ENCODE measurements around the gene EFCAB6. TPM values are rescaled to one million over a fixed set of nuclear protein-coding genes. Genes with fewer than 3 reads are reported as not detected.

Gene EFCAB6
- total and polyA plus RNA-seq, 11 donors = 0.53 to 2.3 (median 1.5) TPM

GRCh38 chr22:43819931-43820640, 8.0 kb upstream of the EFCAB6 start:
- DNase-seq = peak in 1 of 5 donors; percentile 13
- Histone ChIP-seq H3K4me1 (no peaks in the 10 kb centered on the region), H3K27ac (no peak overlapping the region), H3K9me3 (no peaks in the 10 kb centered on the region), H3K4me3 (no peak overlapping the region), H3K27me3 (peaks cover 0 to 33% (median 0%) of the 10 kb centered on the region in 9 donors), H3K36me3 (no peaks in the 10 kb centered on the region)
- no peak for TF ChIP-seq POLR2A (IDR thresholded peaks at IDR 0.05)
- TF ChIP-seq CTCF (IDR thresholded peaks at IDR 0.05) = no peak
- intact Hi-C loops (cut with DNase I) = loop anchor here in 5 of 10 donors (2.0 to 10.0 kb wide), 4 partner anchors 15 to 585 kb away; no protein-coding TSS in a partner anchor
- ATAC-seq = no peak
- WGBS, 4 donors = 84 to 90% (median 86%) methylated on average over 8 to 13 of the region's 13 CpGs

- no peak for TF ChIP-seq POLR2A (IDR thresholded peaks at IDR 0.05)
- no peak for TF ChIP-seq CTCF (IDR thresholded peaks at IDR 0.05)
- H3K27me3 ChIP-seq = peaks cover 0 to 33% (median 0%) of the 10 kb centered on the region in 9 donors
Measured at GRCh38 chr22:43819421-43819921, 7.4 kb upstream of the EFCAB6 start.

GRCh38 chr22:43818981-43819380, 6.9 kb upstream of the EFCAB6 start:
- H3K9me3 ChIP-seq = no peaks in the 10 kb centered on the region
- WGBS, 4 donors = 80 to 95% (median 87%) methylated on average over 11 of the region's 11 CpGs
- H3K4me1 ChIP-seq = no peaks in the 10 kb centered on the region
- no peak overlapping the region for H3K27ac ChIP-seq
- H3K4me3 ChIP-seq = no peak overlapping the region
- TF ChIP-seq CTCF (IDR thresholded peaks at IDR 0.05) (no peak), POLR2A (IDR thresholded peaks at IDR 0.05) (no peak)
- ATAC-seq = no peak
- DNase-seq = no peak
- intact Hi-C loops (cut with DNase I) = loop anchor here in 1 of 10 donors (2.0 kb wide), 1 partner anchor 14 kb away; no protein-coding TSS in a partner anchor
- H3K27me3 ChIP-seq = peaks cover 0 to 31% (median 0%) of the 10 kb centered on the region in 9 donors
- H3K36me3 ChIP-seq = no peaks in the 10 kb centered on the region

More at GRCh38 chr22:43819421-43819921, 7.4 kb upstream of the EFCAB6 start:
- DNase-seq (peak in 1 of 5 donors; percentile 1), ATAC-seq (no peak)
- WGBS, 4 donors = 85 to 91% (median 89%) methylated on average over 12 of the region's 12 CpGs
- intact Hi-C loops (cut with DNase I) = loop anchor here in 1 of 10 donors (2.0 kb wide), 1 partner anchor 15 kb away; no protein-coding TSS in a partner anchor
- no peaks in the 10 kb centered on the region for H3K9me3 ChIP-seq
- no peaks in the 10 kb centered on the region for H3K4me1 ChIP-seq
- no peak overlapping the region for H3K4me3 ChIP-seq
- H3K27ac ChIP-seq = no peak overlapping the region
- no peaks in the 10 kb centered on the region for H3K36me3 ChIP-seq

- H3K9me3 ChIP-seq = no peaks in the 10 kb centered on the region
- H3K36me3 ChIP-seq = no peaks in the 10 kb centered on the region
- no peak for ATAC-seq
- H3K4me3 ChIP-seq = no peak overlapping the region
- H3K27ac ChIP-seq = no peak overlapping the region
- peaks cover 0 to 21% (median 0%) of the 10 kb centered on the region in 9 donors for H3K27me3 ChIP-seq
- WGBS, 4 donors = 92 to 95% (median 93%) methylated on average over 9 of the region's 9 CpGs
- TF ChIP-seq CTCF (IDR thresholded peaks at IDR 0.05) (no peak), POLR2A (IDR thresholded peaks at IDR 0.05) (no peak)
- no peak for DNase-seq
- peaks cover 0 to 9% (median 7%) of the 10 kb centered on the region in 12 donors for H3K4me1 ChIP-seq
- intact Hi-C loops (cut with DNase I) = no loop called here
Measured at GRCh38 chr22:43817402-43817801, 5.3 kb upstream of the EFCAB6 start.

Measured in heart left ventricle (tissue), 16 donors.